ENCODE data around the gene NTF4. TPM values are rescaled to one million over a fixed set of nuclear protein-coding genes. Genes with fewer than 3 reads are reported as not detected.
A peak's percentile ranks its signal among the peaks of the same experiment; 100 is the strongest.
"Not testable (repeated sequence)": the region's sequence is repeated elsewhere in the genome, so short reads cannot be mapped to it uniquely, and the experiment has no call there.

The NTF4 gene
- total RNA-seq, 1 experiment from 2014 or later = not detected

- Histone ChIP-seq H3K4me1 (ENCODE audit: insufficient read depth, low read length, poor library complexity, severe bottlenecking) (peaks cover 7% of the 10 kb centered on the region), H3K4me3 (ENCODE audit: low read depth, low read length, poor library complexity, severe bottlenecking) (peak within 1 kb of the TSS; percentile 55), H3K36me3 (ENCODE audit: insufficient read depth, low read length, poor library complexity, severe bottlenecking) (no peaks in the 10 kb centered on the region), H3K27ac (ENCODE audit: low read depth, low read length, poor library complexity, severe bottlenecking) (no peak within 1 kb of the TSS), H3K9me3 (ENCODE audit: low read depth, low read length, poor library complexity, severe bottlenecking) (no peaks in the 10 kb centered on the region), H3K27me3 (replicated peaks; ENCODE audit: insufficient read depth, low read depth, low read length, poor library complexity) (no peaks in the 10 kb centered on the region)
- ChIA-PET POLR2A (ENCODE audit: low non-redundant PET) (interaction anchor here (0.5 kb wide), 1 partner anchor 173 kb away, joined by 8 read pairs; no protein-coding TSS in a partner anchor), CTCF (no interaction called here)
- BruUV-seq (replicated peaks) = no TSS peak
- no peak for TF ChIP-seq CTCF (conservative IDR thresholded peaks at IDR 0.05; ENCODE audit: low read depth, low read length)
- TF ChIP-seq EZH2 (IDR thresholded peaks at IDR 0.05; ENCODE audit: borderline replicate concordance, low read depth, low read length, poor library complexity, severe bottlenecking) = no peak
- intact Hi-C loops (cut with micrococcal nuclease; ENCODE audit: unreplicated experiment) = no loop called here
- peak; percentile 50 for DNase-seq (ENCODE audit: low spot score)
Measured at GRCh38 chr19:49057636-49058234, 6.9 kb downstream of the NTF4 start, which contains the start of gene CGB7. Gene CGB7 (minus strand): TSS chr19:49057749. CDS start chr19:49055375, 2,374 bp downstream.

DNA sequence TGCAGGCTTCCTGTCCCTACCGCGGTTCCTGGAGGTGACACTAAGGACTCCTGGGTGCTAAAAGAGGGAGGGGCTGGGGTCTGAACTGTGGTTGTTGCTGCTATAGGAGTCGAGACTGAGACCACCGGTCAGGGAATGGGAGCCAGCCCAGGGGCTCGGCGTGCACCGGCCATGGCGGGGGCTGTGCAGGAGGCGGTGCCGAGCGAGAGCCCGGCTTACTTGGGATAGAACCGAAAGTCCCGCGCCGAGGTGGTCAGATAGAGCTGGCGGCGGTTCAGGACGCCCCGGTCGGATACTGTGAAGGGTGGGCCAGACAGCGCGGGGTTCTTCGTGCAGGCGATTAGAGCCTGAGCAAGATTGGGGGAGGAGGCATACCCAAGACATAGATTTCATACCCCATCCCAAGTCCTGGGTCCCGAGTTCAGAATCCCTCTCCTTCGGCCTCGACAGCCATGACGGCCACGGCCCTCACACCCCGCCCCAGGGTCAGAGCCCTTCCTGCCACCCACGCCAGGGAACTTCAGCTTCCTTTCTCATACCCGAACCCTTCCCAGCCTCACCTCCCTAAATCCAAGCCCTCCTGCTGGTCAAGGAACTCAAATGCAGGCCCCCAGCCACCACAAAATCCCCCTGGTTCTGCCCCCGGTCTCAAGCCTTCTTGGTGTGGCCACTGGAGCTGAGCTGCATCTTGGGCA, 7.6 kb downstream of the NTF4 start:
- intact Hi-C loops (cut with micrococcal nuclease; ENCODE audit: unreplicated experiment); POLR2A ChIA-PET (ENCODE audit: low non-redundant PET); H3K9me3 ChIP-seq (ENCODE audit: low read depth, low read length, poor library complexity, severe bottlenecking); H3K4me1 ChIP-seq (ENCODE audit: insufficient read depth, low read length, poor library complexity, severe bottlenecking); H3K27me3 ChIP-seq (replicated peaks; ENCODE audit: insufficient read depth, low read depth, low read length, poor library complexity); H3K27ac ChIP-seq (ENCODE audit: low read depth, low read length, poor library complexity, severe bottlenecking); BruUV-seq (replicated peaks); H3K36me3 ChIP-seq (ENCODE audit: insufficient read depth, low read length, poor library complexity, severe bottlenecking); DNase-seq (ENCODE audit: low spot score): not testable (repeated sequence)
- peak overlapping the region; percentile 55 for H3K4me3 ChIP-seq (ENCODE audit: low read depth, low read length, poor library complexity, severe bottlenecking)
- CTCF ChIA-PET = interaction anchor here (0.6 to 0.8 kb wide), 3 partner anchors 14 to 142 kb away, joined by 3 to 4 read pairs (median 3); partner anchors contain the start of gene RUVBL2

DNA sequence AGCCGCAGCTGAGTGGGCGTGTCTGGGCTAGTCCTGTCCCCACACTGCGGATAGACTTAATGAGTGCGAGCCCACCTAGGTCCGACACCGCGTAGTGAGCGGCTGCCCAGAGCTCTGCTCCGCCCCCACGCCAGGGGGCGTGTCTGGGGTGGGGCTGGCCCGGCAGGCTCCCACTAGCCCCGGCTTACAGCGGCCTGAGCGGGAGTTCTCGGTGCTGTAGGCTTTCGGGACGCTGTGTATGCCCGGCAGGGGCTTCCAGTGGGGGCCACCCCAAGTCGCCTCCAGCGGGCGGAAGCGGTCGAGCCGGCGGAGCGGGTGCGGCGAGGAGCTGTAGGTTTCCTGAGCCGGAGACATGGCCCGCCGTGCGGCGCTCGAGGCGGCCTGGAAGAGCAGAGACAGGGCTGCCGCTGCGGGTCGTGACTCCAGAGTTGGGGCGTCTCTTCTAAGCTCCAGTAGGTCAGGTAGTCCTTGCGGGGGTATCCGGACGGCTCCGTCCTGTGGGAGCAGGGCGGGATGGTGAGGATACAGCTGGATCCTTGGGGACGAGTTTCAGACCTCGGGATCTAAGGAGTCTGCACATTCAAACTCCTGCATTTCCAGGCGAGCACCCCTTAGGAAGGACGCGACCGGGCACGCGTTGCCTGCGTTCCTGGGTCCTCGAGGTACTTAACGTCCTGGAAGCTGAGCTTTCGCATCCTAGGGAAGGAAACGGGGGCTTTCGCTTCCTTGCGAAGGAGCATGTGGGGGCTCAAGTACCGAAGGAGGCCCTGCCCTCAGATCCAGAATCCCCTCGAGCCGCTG, 8.3 kb downstream of the NTF4 start:
- H3K9me3 ChIP-seq (ENCODE audit: low read depth, low read length, poor library complexity, severe bottlenecking) = no peaks in the 10 kb centered on the region
- H3K36me3 ChIP-seq (ENCODE audit: insufficient read depth, low read length, poor library complexity, severe bottlenecking) = no peaks in the 10 kb centered on the region
- intact Hi-C loops (cut with micrococcal nuclease; ENCODE audit: unreplicated experiment) = no loop called here
- no TSS peak for BruUV-seq (replicated peaks)
- CTCF ChIA-PET = interaction anchor here (0.6 to 0.8 kb wide), 4 partner anchors 14 to 1779 kb away, joined by 3 to 4 read pairs (median 3); partner anchors contain the start of gene RUVBL2
- H3K4me3 ChIP-seq (ENCODE audit: low read depth, low read length, poor library complexity, severe bottlenecking) = peak overlapping the region; percentile 55
- TF ChIP-seq EZH2 (IDR thresholded peaks at IDR 0.05; ENCODE audit: borderline replicate concordance, low read depth, low read length, poor library complexity, severe bottlenecking) (no peak), CTCF (conservative IDR thresholded peaks at IDR 0.05; ENCODE audit: low read depth, low read length) (peak; percentile 32; the same call in 1 of the 2 replicates)
- H3K4me1 ChIP-seq (ENCODE audit: insufficient read depth, low read length, poor library complexity, severe bottlenecking) = peaks cover 7% of the 10 kb centered on the region
- DNase-seq (ENCODE audit: low spot score) = peak; percentile 63
- no peak overlapping the region for H3K27ac ChIP-seq (ENCODE audit: low read depth, low read length, poor library complexity, severe bottlenecking)
- H3K27me3 ChIP-seq (replicated peaks; ENCODE audit: insufficient read depth, low read depth, low read length, poor library complexity) = no peaks in the 10 kb centered on the region
- POLR2A ChIA-PET (ENCODE audit: low non-redundant PET) = no interaction called here

- POLR2A ChIA-PET (ENCODE audit: low non-redundant PET); BruUV-seq (replicated peaks); CTCF ChIA-PET; H3K4me3 ChIP-seq (ENCODE audit: low read depth, low read length, poor library complexity, severe bottlenecking); DNase-seq (ENCODE audit: low spot score); H3K4me1 ChIP-seq (ENCODE audit: insufficient read depth, low read length, poor library complexity, severe bottlenecking); H3K9me3 ChIP-seq (ENCODE audit: low read depth, low read length, poor library complexity, severe bottlenecking); H3K27me3 ChIP-seq (replicated peaks; ENCODE audit: insufficient read depth, low read depth, low read length, poor library complexity); intact Hi-C loops (cut with micrococcal nuclease; ENCODE audit: unreplicated experiment); H3K27ac ChIP-seq (ENCODE audit: low read depth, low read length, poor library complexity, severe bottlenecking); H3K36me3 ChIP-seq (ENCODE audit: insufficient read depth, low read length, poor library complexity, severe bottlenecking): not testable (repeated sequence)
Measured at GRCh38 chr19:49050376-49051033, 14.1 kb downstream of the NTF4 start.

DNA sequence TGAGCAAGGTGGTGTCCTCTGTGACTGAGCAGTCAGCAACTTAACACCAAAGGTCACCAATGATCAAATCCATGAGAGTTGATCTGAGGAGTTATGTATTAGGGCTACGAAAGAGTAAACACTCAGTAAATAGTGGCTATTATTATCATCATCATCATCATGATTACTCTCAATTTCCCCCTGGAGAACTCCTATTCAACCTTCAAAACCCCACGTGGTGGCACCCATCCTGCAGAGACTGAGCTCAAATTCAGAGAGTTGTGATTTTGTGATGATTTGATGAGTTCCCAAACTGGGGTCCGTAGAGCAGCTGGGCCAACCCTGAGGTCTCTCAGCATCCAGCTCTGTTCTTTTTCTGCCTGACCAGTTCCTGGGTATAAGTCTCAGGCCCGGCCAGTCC, 14.8 kb downstream of the NTF4 start:
- H3K4me1 ChIP-seq (ENCODE audit: insufficient read depth, low read length, poor library complexity, severe bottlenecking); H3K36me3 ChIP-seq (ENCODE audit: insufficient read depth, low read length, poor library complexity, severe bottlenecking); H3K4me3 ChIP-seq (ENCODE audit: low read depth, low read length, poor library complexity, severe bottlenecking); DNase-seq (ENCODE audit: low spot score); POLR2A ChIA-PET (ENCODE audit: low non-redundant PET); BruUV-seq (replicated peaks); CTCF ChIA-PET; intact Hi-C loops (cut with micrococcal nuclease; ENCODE audit: unreplicated experiment); H3K9me3 ChIP-seq (ENCODE audit: low read depth, low read length, poor library complexity, severe bottlenecking); H3K27me3 ChIP-seq (replicated peaks; ENCODE audit: insufficient read depth, low read depth, low read length, poor library complexity); H3K27ac ChIP-seq (ENCODE audit: low read depth, low read length, poor library complexity, severe bottlenecking): not testable (repeated sequence)

All from A673 (cell line).